Measurements from ENCODE around the gene FKRP. TPM values are rescaled to one million over a fixed set of nuclear protein-coding genes. Genes with fewer than 3 reads are reported as not detected.

Gene FKRP
- total RNA-seq, 1 experiment from 2014 or later = 35.0 TPM

DNA sequence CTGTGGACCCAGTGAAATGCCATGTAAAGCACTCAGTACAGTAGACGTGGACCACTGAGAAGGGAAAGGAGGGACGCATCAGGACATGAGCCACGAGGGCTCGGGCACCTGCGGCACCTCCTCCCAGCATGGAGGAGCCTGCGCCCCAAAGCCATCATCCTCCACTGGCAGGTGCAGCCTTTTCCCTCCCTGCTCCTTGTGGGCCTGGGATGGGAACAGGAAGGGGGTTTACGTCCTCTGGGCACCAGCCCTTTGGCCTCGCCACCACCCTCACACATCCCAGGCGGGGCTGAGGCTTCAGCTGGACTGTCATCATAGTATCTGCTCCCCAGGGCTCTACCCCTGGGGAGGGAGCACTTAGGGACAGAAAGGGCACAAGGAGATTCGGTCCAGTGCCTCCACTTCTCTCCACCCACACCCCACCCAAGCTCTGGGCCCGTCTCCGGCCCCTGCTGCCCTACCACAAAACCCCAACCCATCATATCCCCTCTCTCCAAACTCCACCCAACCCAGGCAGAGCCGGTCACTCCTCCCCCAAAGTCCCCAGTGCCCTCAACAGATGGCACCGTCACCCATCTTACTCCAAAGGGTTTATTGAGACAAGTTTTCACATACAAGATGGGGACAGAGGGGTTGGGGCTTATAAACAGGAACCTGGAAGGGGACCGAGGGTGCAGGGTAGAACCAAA, 26.8 kb upstream of the FKRP start:
- peaks cover 84% of the 10 kb centered on the region for H3K36me3 Mint-ChIP-seq (ENCODE audit: insufficient read depth, unreplicated experiment)
- H3K27ac Mint-ChIP-seq (ENCODE audit: unreplicated experiment) = peak overlapping the region; percentile 47
- intact Hi-C loops (cut with micrococcal nuclease; ENCODE audit: unreplicated experiment) = no loop called here
- CTCF ChIA-PET = no interaction called here
- TF ChIP-seq, protein P1, sequence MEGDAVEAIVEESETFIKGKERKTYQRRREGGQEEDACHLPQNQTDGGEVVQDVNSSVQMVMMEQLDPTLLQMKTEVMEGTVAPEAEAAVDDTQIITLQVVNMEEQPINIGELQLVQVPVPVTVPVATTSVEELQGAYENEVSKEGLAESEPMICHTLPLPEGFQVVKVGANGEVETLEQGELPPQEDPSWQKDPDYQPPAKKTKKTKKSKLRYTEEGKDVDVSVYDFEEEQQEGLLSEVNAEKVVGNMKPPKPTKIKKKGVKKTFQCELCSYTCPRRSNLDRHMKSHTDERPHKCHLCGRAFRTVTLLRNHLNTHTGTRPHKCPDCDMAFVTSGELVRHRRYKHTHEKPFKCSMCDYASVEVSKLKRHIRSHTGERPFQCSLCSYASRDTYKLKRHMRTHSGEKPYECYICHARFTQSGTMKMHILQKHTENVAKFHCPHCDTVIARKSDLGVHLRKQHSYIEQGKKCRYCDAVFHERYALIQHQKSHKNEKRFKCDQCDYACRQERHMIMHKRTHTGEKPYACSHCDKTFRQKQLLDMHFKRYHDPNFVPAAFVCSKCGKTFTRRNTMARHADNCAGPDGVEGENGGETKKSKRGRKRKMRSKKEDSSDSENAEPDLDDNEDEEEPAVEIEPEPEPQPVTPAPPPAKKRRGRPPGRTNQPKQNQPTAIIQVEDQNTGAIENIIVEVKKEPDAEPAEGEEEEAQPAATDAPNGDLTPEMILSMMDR (IDR thresholded peaks at IDR 0.05; ENCODE audit: unreplicated experiment) = no peak
- no peaks in the 10 kb centered on the region for H3K27me3 Mint-ChIP-seq (ENCODE audit: unreplicated experiment)
- DNase-seq = no peak
- H3K9me3 Mint-ChIP-seq (ENCODE audit: low read depth, unreplicated experiment) = no peaks in the 10 kb centered on the region
- peaks cover 18% of the 10 kb centered on the region for H3K4me1 Mint-ChIP-seq (ENCODE audit: low read depth, unreplicated experiment)
- H3K4me3 Mint-ChIP-seq (ENCODE audit: low read depth, unreplicated experiment) = peak overlapping the region; percentile 94
- BruUV-seq (replicated peaks) = no TSS peak

DNA sequence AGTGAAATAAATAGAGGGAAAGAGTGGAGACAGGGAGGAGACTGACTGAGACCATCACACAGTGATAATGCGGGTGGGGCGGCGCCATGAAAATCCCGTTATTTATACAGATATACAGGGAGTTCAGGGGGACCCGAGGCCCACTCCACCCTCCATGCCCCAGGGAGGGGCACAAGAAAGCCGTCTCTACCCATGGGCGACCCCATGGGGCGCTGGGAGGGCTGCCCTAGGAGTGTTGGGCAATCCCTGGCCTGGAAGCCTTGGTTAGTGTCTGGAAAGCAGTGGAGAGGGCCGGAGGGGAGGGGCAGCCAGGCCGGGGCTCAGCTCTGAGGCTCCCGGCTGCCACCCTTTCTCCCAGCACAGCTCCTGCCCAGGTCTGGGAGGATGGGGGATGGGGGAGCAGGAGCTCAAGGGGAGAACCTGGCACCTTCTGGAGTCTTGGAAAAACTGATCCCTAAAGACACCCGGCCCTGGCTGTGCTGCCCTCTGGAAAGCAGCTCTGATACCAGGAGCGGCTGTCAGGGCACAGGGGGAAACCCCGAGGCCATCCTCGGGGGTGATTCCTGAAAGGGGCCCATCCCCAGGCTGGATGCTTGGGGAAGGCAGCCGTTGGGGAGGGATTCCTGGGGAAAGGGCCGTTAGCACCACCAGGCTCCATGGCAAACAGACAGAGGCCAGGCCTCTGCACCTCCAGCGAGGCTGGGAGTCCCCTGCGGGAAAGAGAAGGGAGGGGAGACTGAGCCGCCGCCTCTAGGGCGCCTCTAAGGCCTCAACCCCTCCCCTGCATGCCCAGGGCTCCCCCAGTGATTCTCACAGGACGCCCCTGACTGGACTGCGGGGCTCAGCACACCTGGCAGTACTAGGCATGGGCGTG, 26.0 kb upstream of the FKRP start:
- intact Hi-C loops (cut with micrococcal nuclease; ENCODE audit: unreplicated experiment) = no loop called here
- CTCF ChIA-PET = no interaction called here
- peak overlapping the region; percentile 47 for H3K27ac Mint-ChIP-seq (ENCODE audit: unreplicated experiment)

DNA sequence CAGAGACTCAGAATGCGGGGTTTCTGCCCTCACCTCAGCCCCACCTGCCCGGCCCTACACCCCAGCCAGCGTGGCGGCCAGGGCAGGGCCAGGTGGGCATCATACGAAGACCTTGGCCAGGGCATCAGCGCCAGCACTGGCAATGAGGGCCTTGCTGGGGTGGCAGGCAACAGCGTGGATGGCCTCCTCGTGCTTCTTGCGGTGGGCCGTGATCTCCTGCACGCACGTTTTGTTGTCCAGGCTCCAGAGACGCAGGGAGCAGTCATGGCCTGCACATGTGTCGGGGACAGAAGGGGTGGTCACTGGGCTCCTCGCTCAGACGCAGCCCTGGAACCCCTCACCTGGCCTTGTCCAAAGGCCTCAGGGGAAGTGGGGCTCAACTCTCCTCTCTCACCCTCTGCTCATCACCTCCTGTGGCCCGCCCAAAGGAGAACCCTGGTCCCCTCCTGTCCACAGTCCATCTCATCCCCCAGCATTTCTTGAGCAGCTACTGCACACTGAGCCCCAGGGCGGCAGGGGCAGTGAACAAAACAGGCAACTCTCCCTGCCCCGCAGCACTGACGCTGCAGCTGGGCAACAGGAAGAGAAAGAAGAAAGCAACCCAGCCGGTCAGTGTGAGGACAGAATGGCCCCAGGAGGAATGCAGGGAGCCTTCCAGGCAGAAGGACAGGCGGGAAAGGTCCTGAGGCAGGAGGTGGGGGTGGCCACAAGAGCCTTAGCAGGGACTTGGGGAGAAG, 25.2 kb upstream of the FKRP start:
- TF ChIP-seq, protein P1 (IDR thresholded peaks at IDR 0.05; ENCODE audit: unreplicated experiment) = no peak
- CTCF ChIA-PET = no interaction called here
- no peak overlapping the region for H3K27ac Mint-ChIP-seq (ENCODE audit: unreplicated experiment)
- DNase-seq = no peak
- H3K4me1 Mint-ChIP-seq (ENCODE audit: low read depth, unreplicated experiment) = peaks cover 18% of the 10 kb centered on the region
- no peak overlapping the region for H3K4me3 Mint-ChIP-seq (ENCODE audit: low read depth, unreplicated experiment)
- BruUV-seq (replicated peaks) = no TSS peak
- intact Hi-C loops (cut with micrococcal nuclease; ENCODE audit: unreplicated experiment) = no loop called here
- H3K36me3 Mint-ChIP-seq (ENCODE audit: insufficient read depth, unreplicated experiment) = peaks cover 79% of the 10 kb centered on the region
- no peaks in the 10 kb centered on the region for H3K9me3 Mint-ChIP-seq (ENCODE audit: low read depth, unreplicated experiment)
- no peaks in the 10 kb centered on the region for H3K27me3 Mint-ChIP-seq (ENCODE audit: unreplicated experiment)

More for the DNA sequence above, 26.0 kb upstream of the FKRP start:
- Mint-ChIP-seq H3K27me3 (ENCODE audit: unreplicated experiment) (no peaks in the 10 kb centered on the region), H3K4me1 (ENCODE audit: low read depth, unreplicated experiment) (peaks cover 18% of the 10 kb centered on the region), H3K4me3 (ENCODE audit: low read depth, unreplicated experiment) (peak overlapping the region; percentile 94), H3K36me3 (ENCODE audit: insufficient read depth, unreplicated experiment) (peaks cover 83% of the 10 kb centered on the region), H3K9me3 (ENCODE audit: low read depth, unreplicated experiment) (no peaks in the 10 kb centered on the region)
- BruUV-seq (replicated peaks) = no TSS peak
- TF ChIP-seq, protein P1 (IDR thresholded peaks at IDR 0.05; ENCODE audit: unreplicated experiment) = no peak
- DNase-seq = no peak

DNA sequence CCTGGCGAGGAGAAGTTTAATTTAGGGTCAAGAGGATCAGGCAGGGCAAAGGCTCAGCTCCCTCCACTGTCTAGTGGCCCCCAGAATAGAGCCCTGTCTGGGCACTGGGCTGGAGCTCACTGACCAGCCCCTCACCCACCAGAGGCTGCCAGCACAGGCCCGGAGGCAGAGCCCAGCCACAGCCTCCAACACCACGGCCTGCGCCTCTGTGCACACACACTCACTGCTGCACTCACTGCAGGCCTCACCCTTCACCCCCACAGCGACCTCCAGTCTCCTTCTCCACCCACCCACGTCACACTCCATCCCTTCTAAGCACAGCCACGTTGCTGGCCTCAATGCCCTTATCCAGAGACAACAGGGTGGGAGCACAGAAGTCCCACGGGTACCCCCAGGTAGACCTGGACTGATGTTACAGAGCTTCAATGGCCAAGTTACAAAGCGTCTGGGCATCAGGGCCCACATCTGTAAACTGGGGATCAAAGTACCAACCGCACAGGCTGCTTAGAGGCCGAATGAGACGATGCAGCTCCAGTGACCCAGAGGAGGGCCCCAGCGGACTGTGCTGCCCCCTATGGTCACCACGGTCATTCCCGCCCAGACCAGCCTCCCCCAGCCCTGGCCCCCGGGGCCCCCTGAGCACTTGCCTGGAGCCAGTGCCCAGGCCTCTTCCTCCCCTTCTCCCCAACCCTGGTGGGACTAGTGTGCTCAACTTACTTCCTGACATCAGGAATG, 24.4 kb upstream of the FKRP start:
- H3K4me3 Mint-ChIP-seq (ENCODE audit: low read depth, unreplicated experiment) = no peak overlapping the region
- H3K27me3 Mint-ChIP-seq (ENCODE audit: unreplicated experiment) = no peaks in the 10 kb centered on the region
- intact Hi-C loops (cut with micrococcal nuclease; ENCODE audit: unreplicated experiment) = no loop called here
- H3K36me3 Mint-ChIP-seq (ENCODE audit: insufficient read depth, unreplicated experiment) = peaks cover 79% of the 10 kb centered on the region
- TF ChIP-seq, protein P1 (IDR thresholded peaks at IDR 0.05; ENCODE audit: unreplicated experiment) = peak; percentile 37
- DNase-seq = no peak
- no TSS peak for BruUV-seq (replicated peaks)
- peaks cover 18% of the 10 kb centered on the region for H3K4me1 Mint-ChIP-seq (ENCODE audit: low read depth, unreplicated experiment)
- CTCF ChIA-PET = no interaction called here
- no peaks in the 10 kb centered on the region for H3K9me3 Mint-ChIP-seq (ENCODE audit: low read depth, unreplicated experiment)
- H3K27ac Mint-ChIP-seq (ENCODE audit: unreplicated experiment) = no peak overlapping the region
